Upper lobe of left lung (tissue), 6 donors: Measurements from ENCODE around the gene IFT88. TPM values are rescaled to one million over a fixed set of nuclear protein-coding genes. Genes with fewer than 3 reads are reported as not detected.

Source experiments
- ATAC-seq, 2 donors: fragments of 200-7000 bp; cut with Tn5 transposase; one replicate each; pipeline ENCODE4 v1.9.1; 2022; ENCODE audit warnings: mild to moderate bottlenecking in 2 of 2, moderate library complexity in 2 of 2; ENCODE audit not compliant: low FRiP score in 2 of 2
- DNase-seq, 2 donors: peaks; one replicate each; pipeline ENCODE4 v3.0.0-alpha.2; 2019 to 2020
- H3K27ac ChIP-seq, 4 donors: fragments of 200-600 bp; sonication (generic); one replicate each; pipeline ENCODE4 v1.5.1; 2016 to 2019
- H3K27me3 ChIP-seq, 4 donors: fragments of 200-600 bp; sonication (generic); one replicate each; pipeline ENCODE4 v1.5.1; 2017 to 2019
- H3K36me3 ChIP-seq, 4 donors: fragments of 200-600 bp; sonication (generic); one replicate each; pipeline ENCODE4 v1.5.1; 2016 to 2019
- H3K4me1 ChIP-seq, 4 donors: fragments of 200-600 bp; sonication (generic); one replicate each; pipeline ENCODE4 v1.5.1; 2018 to 2019
- H3K4me3 ChIP-seq, 4 donors: fragments of 200-600 bp; sonication (generic); one replicate each; pipeline ENCODE4 v1.5.1; 2017 to 2019; ENCODE audit warnings: mild to moderate bottlenecking in 2 of 4, moderate library complexity in 1 of 4
- H3K9me3 ChIP-seq, 4 donors: fragments of 200-600 bp; sonication (generic); one replicate each; pipeline ENCODE4 v1.5.1; 2018 to 2019
- CTCF ChIP-seq, 6 experiments: fragments of 450-650 bp in 4 of 6; fragments of 200-600 bp in 2 of 6; sonication (generic) in 2 of 6; IDR thresholded peaks; one replicate each; pipeline ENCODE4 v1.5.1; 2016 to 2019; ENCODE audit warnings: antibody characterized with exemption in 6 of 6
- EP300 ChIP-seq, 4 donors: sonication (generic); formaldehyde crosslinking; IDR thresholded peaks; one replicate each; pipeline ENCODE4 v1.5.1; 2017; ENCODE audit warnings: antibody characterized with exemption in 4 of 4, control low read depth in 2 of 4
- POLR2A ChIP-seq, 4 donors: fragments of 450-650 bp; IDR thresholded peaks; one replicate each; pipeline ENCODE4 v1.5.1; 2016 to 2017; ENCODE audit warnings: antibody characterized with exemption in 4 of 4, mild to moderate bottlenecking in 2 of 4
- POLR2AphosphoS5 ChIP-seq, 2 donors: sonication (generic); formaldehyde crosslinking; IDR thresholded peaks; one replicate each; pipeline ENCODE4 v1.5.1; 2017; ENCODE audit warnings: antibody characterized with exemption in 2 of 2
- WGBS, 2 donors: methylation state at CpG; one replicate each; pipeline ENCODE4 v1.1.5; 2017 to 2018; 5-methylcytosine and 5-hydroxymethylcytosine counted together
- total RNA-seq, 6 donors: library from RNA; depleted of rRNA in 4 of 6; stranded (reverse); fragments of >200 nt in 4 of 6; gene quantifications; one replicate each; pipeline versions ENCODE4 v1.1.0 to v1.2.1, GENCODE V29; 2016 to 2021
- donor health status: DM: no; HTN: no; CAD: no; lungs with moderate emphysema.
- donor health status: DM: no; HTN: yes; CAD: no; lungs with severe emphysema.

IFT88 gene
- total RNA-seq, 6 donors from 2014 or later, result 5.5 to 55.5 (median 15.5) TPM

- no peak for ATAC-seq
- TF ChIP-seq CTCF (IDR thresholded peaks at IDR 0.05), result no peak
- no peak for TF ChIP-seq EP300 (IDR thresholded peaks at IDR 0.05)
- no peak for TF ChIP-seq POLR2A (IDR thresholded peaks at IDR 0.05)
- no peak for TF ChIP-seq POLR2AphosphoS5 (IDR thresholded peaks at IDR 0.05)
- DNase-seq, result no peak
Observed at GRCh38 chr13:20633802-20634201, 66.8 kb downstream of the IFT88 start.

GRCh38 chr13:20636079-20636478, 69.1 kb downstream of the IFT88 start:
- Histone ChIP-seq H3K4me3 (no peak overlapping the region), H3K9me3 (no peaks in the 10 kb centered on the region), H3K4me1 (no peaks in the 10 kb centered on the region), H3K27ac (no peak overlapping the region), H3K36me3 (peaks cover 0 to 4% (median 1%) of the 10 kb centered on the region in 4 donors), H3K27me3 (no peaks in the 10 kb centered on the region)
- 75 to 88% methylated on average over 1 of the region's 1 CpG for WGBS, 2 donors
- DNase-seq (no peak), ATAC-seq (no peak)
- TF ChIP-seq EP300 (IDR thresholded peaks at IDR 0.05) (no peak), POLR2A (IDR thresholded peaks at IDR 0.05) (no peak), CTCF (IDR thresholded peaks at IDR 0.05) (no peak), POLR2AphosphoS5 (IDR thresholded peaks at IDR 0.05) (no peak)

More at GRCh38 chr13:20633802-20634201, 66.8 kb downstream of the IFT88 start:
- H3K4me3 ChIP-seq, result no peak overlapping the region
- H3K27me3 ChIP-seq, result no peaks in the 10 kb centered on the region
- WGBS, 2 donors, result 97 to 100% methylated on average over 3 of the region's 3 CpGs
- no peak overlapping the region for H3K27ac ChIP-seq
- H3K9me3 ChIP-seq, result no peaks in the 10 kb centered on the region
- H3K4me1 ChIP-seq, result no peaks in the 10 kb centered on the region
- H3K36me3 ChIP-seq, result peaks cover 0 to 9% (median 1%) of the 10 kb centered on the region in 4 donors

- Histone ChIP-seq H3K36me3 (peaks cover 0 to 2% (median 0%) of the 10 kb centered on the region in 4 donors), H3K4me3 (no peak overlapping the region), H3K9me3 (no peaks in the 10 kb centered on the region), H3K4me1 (no peaks in the 10 kb centered on the region), H3K27ac (no peak overlapping the region), H3K27me3 (no peaks in the 10 kb centered on the region)
- WGBS, 2 donors, result 93 to 96% methylated on average over 5 of the region's 5 CpGs
- no peak for DNase-seq
- TF ChIP-seq EP300 (IDR thresholded peaks at IDR 0.05), result no peak
- no peak for TF ChIP-seq CTCF (IDR thresholded peaks at IDR 0.05)
- no peak for TF ChIP-seq POLR2A (IDR thresholded peaks at IDR 0.05)
- no peak for TF ChIP-seq POLR2AphosphoS5 (IDR thresholded peaks at IDR 0.05)
- no peak for ATAC-seq
Observed at GRCh38 chr13:20637811-20638210, 70.9 kb downstream of the IFT88 start.

GRCh38 chr13:20647758-20648157, 80.8 kb downstream of the IFT88 start:
- 98 to 100% methylated on average over 2 of the region's 2 CpGs for WGBS, 2 donors
- no peaks in the 10 kb centered on the region for H3K9me3 ChIP-seq
- ATAC-seq, result no peak
- H3K27me3 ChIP-seq, result no peaks in the 10 kb centered on the region
- DNase-seq, result no peak
- H3K27ac ChIP-seq, result no peak overlapping the region
- H3K36me3 ChIP-seq, result peaks cover 0 to 10% (median 0%) of the 10 kb centered on the region in 4 donors
- TF ChIP-seq EP300 (IDR thresholded peaks at IDR 0.05) (no peak), CTCF (IDR thresholded peaks at IDR 0.05) (no peak), POLR2A (IDR thresholded peaks at IDR 0.05) (no peak), POLR2AphosphoS5 (IDR thresholded peaks at IDR 0.05) (no peak)
- no peaks in the 10 kb centered on the region for H3K4me1 ChIP-seq
- H3K4me3 ChIP-seq, result no peak overlapping the region

- H3K4me1 ChIP-seq, result no peaks in the 10 kb centered on the region
- no peaks in the 10 kb centered on the region for H3K27me3 ChIP-seq
- ATAC-seq, result no peak
- 77 to 80% methylated on average over 4 of the region's 4 CpGs for WGBS, 2 donors
- TF ChIP-seq POLR2AphosphoS5 (IDR thresholded peaks at IDR 0.05), result no peak
- no peaks in the 10 kb centered on the region for H3K9me3 ChIP-seq
- H3K27ac ChIP-seq, result no peak overlapping the region
- no peak overlapping the region for H3K4me3 ChIP-seq
- no peak for DNase-seq
- peaks cover 0 to 9% (median 0%) of the 10 kb centered on the region in 4 donors for H3K36me3 ChIP-seq
Observed at GRCh38 chr13:20652946-20653345, 86.0 kb downstream of the IFT88 start.
